H9 (cell line): ENCODE data around the gene MXRA7. TPM values are rescaled to one million over a fixed set of nuclear protein-coding genes. Genes with fewer than 3 reads are reported as not detected.

Experiments
- DNase-seq: peaks from one replicate; pipeline ENCODE4 v3.0.0-alpha.2; 2017
- H2AFZ ChIP-seq: one replicate; pipeline ENCODE4 v1.6.1; 2013; ENCODE audit warnings: mild to moderate bottlenecking, low read length, control low read depth, moderate library complexity
- H2AK5ac ChIP-seq: 2 replicates; pipeline ENCODE4 v1.6.1; 2013; ENCODE audit warnings: low read length, control low read depth, mixed read lengths; ENCODE audit not compliant: insufficient read length
- H2BK120ac ChIP-seq: one replicate; pipeline ENCODE4 v1.6.1; 2013; ENCODE audit warnings: low read depth, mild to moderate bottlenecking, low read length, control low read depth, inconsistent platforms; ENCODE audit not compliant: poor library complexity, severe bottlenecking
- H2BK12ac ChIP-seq: 2 replicates; pipeline ENCODE4 v1.6.1; 2013; ENCODE audit warnings: low read length, control low read depth, mixed read lengths, low read depth; ENCODE audit not compliant: insufficient read length
- H2BK15ac ChIP-seq: 2 replicates; pipeline ENCODE4 v1.6.1; 2013; ENCODE audit warnings: low read depth, low read length, control low read depth
- H2BK20ac ChIP-seq: one replicate; pipeline ENCODE4 v1.6.1; 2013; ENCODE audit warnings: low read depth, mild to moderate bottlenecking, low read length, control low read depth, inconsistent platforms; ENCODE audit not compliant: poor library complexity, severe bottlenecking
- H2BK5ac ChIP-seq: 2 replicates; pipeline ENCODE4 v1.6.1; 2013; ENCODE audit warnings: low read length, control low read depth, mixed read lengths; ENCODE audit not compliant: insufficient read length
- H3K14ac ChIP-seq: 2 replicates; pipeline ENCODE4 v1.6.1; 2013; ENCODE audit warnings: low read length, control low read depth; ENCODE audit not compliant: insufficient read depth
- H3K18ac ChIP-seq: 2 replicates; pipeline ENCODE4 v1.6.1; 2013; ENCODE audit warnings: low read depth, mild to moderate bottlenecking, mixed read lengths, low read length, control low read depth; ENCODE audit not compliant: insufficient read length
- H3K23ac ChIP-seq: 2 replicates; pipeline ENCODE4 v1.6.1; 2013; ENCODE audit warnings: low read length, control low read depth, mixed read lengths, low read depth; ENCODE audit not compliant: insufficient read length
- H3K23me2 ChIP-seq: 2 replicates; pipeline ENCODE4 v1.6.1; 2013; ENCODE audit warnings: low read depth, mild to moderate bottlenecking, mixed read lengths, low read length, control low read depth; ENCODE audit not compliant: insufficient read length, poor library complexity, severe bottlenecking
- H3K27ac ChIP-seq: 2 replicates; pipeline ENCODE4 v1.5.1; 2013; ENCODE audit warnings: low read length, control low read depth, mixed read lengths, low read depth; ENCODE audit not compliant: insufficient read length
- H3K27me3 ChIP-seq: 2 replicates; pipeline ENCODE4 v1.6.1; 2013; ENCODE audit warnings: low read length, control low read depth, inconsistent platforms; ENCODE audit not compliant: insufficient read depth
- H3K4ac ChIP-seq: 2 replicates; pipeline ENCODE4 v1.6.1; 2013; ENCODE audit warnings: low read depth, mild to moderate bottlenecking, control low read depth, inconsistent platforms, low read length, moderate library complexity
- H3K4me1 ChIP-seq: 2 replicates; pipeline ENCODE4 v1.6.1; 2013; ENCODE audit warnings: low read length, control low read depth, inconsistent platforms; ENCODE audit not compliant: insufficient read depth
- H3K4me2 ChIP-seq: 2 replicates; pipeline ENCODE4 v1.6.1; 2013; ENCODE audit warnings: low read length, control low read depth, mixed read lengths; ENCODE audit not compliant: insufficient read length, insufficient read depth
- H3K56ac ChIP-seq: 2 replicates; pipeline ENCODE4 v1.6.1; 2013; ENCODE audit warnings: low read depth, mild to moderate bottlenecking, mixed read lengths, low read length, control low read depth; ENCODE audit not compliant: insufficient read length
- H3K79me1 ChIP-seq: 2 replicates; pipeline ENCODE4 v1.6.1; 2013; ENCODE audit warnings: low read depth, mild to moderate bottlenecking, moderate library complexity, low read length, control low read depth, inconsistent platforms; ENCODE audit not compliant: insufficient read depth, poor library complexity, severe bottlenecking
- H3K79me2 ChIP-seq: 2 replicates; pipeline ENCODE4 v1.6.1; 2013; ENCODE audit warnings: low read length, control low read depth, inconsistent platforms; ENCODE audit not compliant: insufficient read depth
- H3K9ac ChIP-seq: 2 replicates; pipeline ENCODE4 v1.6.1; 2013; ENCODE audit warnings: low read length, control low read depth, mixed read lengths; ENCODE audit not compliant: insufficient read length; ENCODE audit errors: extremely low read depth
- H3K9me3 ChIP-seq: one replicate; pipeline ENCODE4 v1.6.1; 2013; ENCODE audit warnings: low read depth, low read length, inconsistent platforms; ENCODE audit not compliant: control insufficient read depth
- H3T11ph ChIP-seq: one replicate; pipeline ENCODE4 v1.6.1; 2013; ENCODE audit warnings: mild to moderate bottlenecking, low read length, control low read depth, inconsistent platforms
- H4K20me1 ChIP-seq: one replicate; pipeline ENCODE4 v1.6.1; 2013; ENCODE audit not compliant: control insufficient read depth, insufficient read length, insufficient read depth
- H4K5ac ChIP-seq: 2 replicates; pipeline ENCODE4 v1.6.1; 2013; ENCODE audit warnings: low read depth, mild to moderate bottlenecking, mixed read lengths, low read length, control low read depth; ENCODE audit not compliant: insufficient read length
- H4K8ac ChIP-seq: replicated peaks from 2 replicates; pipeline ENCODE4 v1.6.1; 2013; ENCODE audit warnings: low read length, control low read depth, mixed read lengths, low read depth; ENCODE audit not compliant: insufficient read length
- H4K91ac ChIP-seq: 2 replicates; pipeline ENCODE4 v1.6.1; 2013; ENCODE audit warnings: low read depth, mild to moderate bottlenecking, moderate library complexity, mixed read lengths, low read length, control low read depth; ENCODE audit not compliant: insufficient read length
- H3K27ac Mint-ChIP-seq, 3 experiments: 2 replicates in 2 of 3; 3 replicates in 1 of 3; pipeline ENCODE4 v1.8.0; 2020 to 2021; ENCODE audit warnings: mixed read lengths in 3 of 3, mild to moderate bottlenecking in 1 of 3, moderate library complexity in 1 of 3
- H3K27me3 Mint-ChIP-seq: 2 replicates; pipeline ENCODE4 v1.8.0; 2021; ENCODE audit warnings: low read depth, mild to moderate bottlenecking, moderate library complexity, mixed read lengths
- H3K36me3 Mint-ChIP-seq, 3 experiments: 2 replicates in 2 of 3; 3 replicates in 1 of 3; pipeline ENCODE4 v1.8.0; 2020 to 2021; ENCODE audit warnings: low read depth in 3 of 3, mixed read lengths in 3 of 3; ENCODE audit not compliant: insufficient read depth in 1 of 3
- H3K4me1 Mint-ChIP-seq, 2 experiments: 2 replicates each; pipeline ENCODE4 v1.8.0; 2020; ENCODE audit warnings: mixed read lengths in 2 of 2
- H3K4me3 Mint-ChIP-seq, 2 experiments: 2 replicates in 1 of 2; 3 replicates in 1 of 2; pipeline ENCODE4 v1.8.0; 2020 to 2021; ENCODE audit warnings: mild to moderate bottlenecking in 2 of 2, mixed read lengths in 2 of 2, moderate library complexity in 1 of 2
- H3K9me3 Mint-ChIP-seq, 2 experiments: 2 replicates in 1 of 2; 3 replicates in 1 of 2; pipeline ENCODE4 v1.8.0; 2020; ENCODE audit warnings: mild to moderate bottlenecking in 2 of 2, mixed read lengths in 2 of 2, moderate library complexity in 1 of 2
- WGBS: extraction: QIAGEN DNeasy Blood & Tissue Kit; methylation state at CpG from one replicate; pipeline ENCODE4 v1.1.7; 2013; ENCODE audit warnings: missing lambda C conversion rate, low lambda C conversion rate, mixed read lengths; ENCODE audit not compliant: insufficient read length; ENCODE audit errors: extremely low coverage; 5-methylcytosine and 5-hydroxymethylcytosine counted together
- total RNA-seq: library from RNA; stranded (reverse); gene quantifications from 2 replicates; pipeline ENCODE4 v1.2.1, GENCODE V29; 2021
- TF ChIP-seq, protein P1 (sequence below): fragments of 200-600 bp; sonication (generic); conservative IDR thresholded peaks from 3 replicates; pipeline ENCODE4 v1.8.0; 2021; ENCODE audit warnings: antibody characterized with exemption, mild to moderate bottlenecking

The MXRA7 gene
- total RNA-seq, 1 experiment from 2014 or later = 28.2 TPM

- Histone ChIP-seq H2BK5ac (no peak overlapping the region), H3K23me2 (peaks cover 4% of the 10 kb centered on the region), H2BK12ac (no peak overlapping the region), H3K18ac (no peak overlapping the region), H2BK15ac (no peak overlapping the region), H3K23ac (no peak overlapping the region), H3K27me3 (no peaks in the 10 kb centered on the region; the same call in 1 of the 2 replicates), H2AK5ac (no peak overlapping the region), H3T11ph (no peak overlapping the region), H3K27ac (no peak overlapping the region), H2BK120ac (no peak overlapping the region), H3K9me3 (no peaks in the 10 kb centered on the region), H3K56ac (no peak overlapping the region), H3K14ac (no peak overlapping the region), H3K9ac (no peak overlapping the region), H3K79me2 (no peaks in the 10 kb centered on the region), H4K5ac (no peak overlapping the region), H4K20me1 (no peaks in the 10 kb centered on the region), H2AFZ (no peak overlapping the region), H4K91ac (no peak overlapping the region), H3K4me1 (peaks cover 3% of the 10 kb centered on the region; the same call in 1 of the 2 replicates), H2BK20ac (no peak overlapping the region), H4K8ac (no peak overlapping the region), H3K4ac (no peak overlapping the region), H3K4me2 (no peak overlapping the region), H3K79me1 (no peaks in the 10 kb centered on the region)
- H3K4me1 Mint-ChIP-seq = peaks cover 33 to 35% of the 10 kb centered on the region in 2 experiments
- peak overlapping the region in 1 of 3 experiments; percentile 66; a peak in 2 of 7 replicates for H3K27ac Mint-ChIP-seq
- peak; percentile 93 for DNase-seq
- H3K27me3 Mint-ChIP-seq = peaks cover 18% of the 10 kb centered on the region
- no peaks in the 10 kb centered on the region for H3K9me3 Mint-ChIP-seq
- peak overlapping the region in 1 of 2 experiments; percentile 82; a peak in 2 of 5 replicates for H3K4me3 Mint-ChIP-seq
- H3K36me3 Mint-ChIP-seq = no peaks in the 10 kb centered on the region; a peak in 1 of 7 replicates
- TF ChIP-seq, protein P1, sequence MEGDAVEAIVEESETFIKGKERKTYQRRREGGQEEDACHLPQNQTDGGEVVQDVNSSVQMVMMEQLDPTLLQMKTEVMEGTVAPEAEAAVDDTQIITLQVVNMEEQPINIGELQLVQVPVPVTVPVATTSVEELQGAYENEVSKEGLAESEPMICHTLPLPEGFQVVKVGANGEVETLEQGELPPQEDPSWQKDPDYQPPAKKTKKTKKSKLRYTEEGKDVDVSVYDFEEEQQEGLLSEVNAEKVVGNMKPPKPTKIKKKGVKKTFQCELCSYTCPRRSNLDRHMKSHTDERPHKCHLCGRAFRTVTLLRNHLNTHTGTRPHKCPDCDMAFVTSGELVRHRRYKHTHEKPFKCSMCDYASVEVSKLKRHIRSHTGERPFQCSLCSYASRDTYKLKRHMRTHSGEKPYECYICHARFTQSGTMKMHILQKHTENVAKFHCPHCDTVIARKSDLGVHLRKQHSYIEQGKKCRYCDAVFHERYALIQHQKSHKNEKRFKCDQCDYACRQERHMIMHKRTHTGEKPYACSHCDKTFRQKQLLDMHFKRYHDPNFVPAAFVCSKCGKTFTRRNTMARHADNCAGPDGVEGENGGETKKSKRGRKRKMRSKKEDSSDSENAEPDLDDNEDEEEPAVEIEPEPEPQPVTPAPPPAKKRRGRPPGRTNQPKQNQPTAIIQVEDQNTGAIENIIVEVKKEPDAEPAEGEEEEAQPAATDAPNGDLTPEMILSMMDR = peak; percentile 89
- no CpG with 5 or more reads among the region's 14 CpGs for WGBS
Observed at GRCh38 chr17:76707985-76708807, 2.6 kb downstream of the MXRA7 start.
